H1 (cell line): ENCODE measurements around the gene MAML3. TPM values are rescaled to one million over a fixed set of nuclear protein-coding genes. Genes with fewer than 3 reads are reported as not detected.

Experiments used
- CTCF ChIA-PET: fragments of 300-600 bp; sonication (Branson Sonifier 250); formaldehyde crosslinking; loops from one replicate; lab custom pipeline; 2021; ENCODE audit not compliant: partially characterized antibody; lab: Charles Lee
- POLR2A ChIA-PET: fragments of 300-600 bp; sonication (Branson Sonifier 250); formaldehyde crosslinking; loops from one replicate; lab custom pipeline; 2021; ENCODE audit warnings: inconsistent platforms; ENCODE audit not compliant: partially characterized antibody; lab: Charles Lee
- DNase-seq, 2 experiments: peaks; one replicate each; pipeline versions ENCODE4 v3.0.0 to v3.0.0-alpha.2; 2010 to 2022; ENCODE audit warnings: low spot score in 2 of 2, low read depth in 1 of 2, mixed read lengths in 1 of 2
- FAIRE-seq: peaks from 2 replicates; lab custom pipeline; 2011; peaks lifted over from hg19 to GRCh38; lab: Jason Lieb, UNC
- H2AFZ ChIP-seq: 2 replicates; pipeline ENCODE4 v1.8.1; 2012; ENCODE audit warnings: low read length, inconsistent platforms
- H2AK5ac ChIP-seq: 2 replicates; pipeline ENCODE4 v1.6.1; 2013; ENCODE audit warnings: low read depth, low read length
- H2BK120ac ChIP-seq: replicated peaks from 2 replicates; pipeline ENCODE3; 2013; ENCODE audit warnings: low read depth, low read length, inconsistent platforms
- H2BK12ac ChIP-seq: 2 replicates; pipeline ENCODE4 v1.6.1; 2013; ENCODE audit warnings: low read depth, low read length
- H2BK15ac ChIP-seq: 2 replicates; pipeline ENCODE4 v1.6.1; 2013; ENCODE audit warnings: low read length
- H2BK20ac ChIP-seq: 2 replicates; pipeline ENCODE4 v1.6.1; 2013; ENCODE audit warnings: low read length
- H2BK5ac ChIP-seq: 2 replicates; pipeline ENCODE4 v1.6.1; 2013; ENCODE audit warnings: low read depth, low read length
- H3K14ac ChIP-seq: 2 replicates; pipeline ENCODE4 v1.6.1; 2013; ENCODE audit warnings: inconsistent platforms; ENCODE audit not compliant: insufficient read length
- H3K18ac ChIP-seq: 2 replicates; pipeline ENCODE4 v1.6.1; 2013; ENCODE audit warnings: low read length; ENCODE audit errors: extremely low read depth
- H3K23ac ChIP-seq: 2 replicates; pipeline ENCODE4 v1.6.1; 2013; ENCODE audit warnings: inconsistent platforms; ENCODE audit not compliant: insufficient read length
- H3K23me2 ChIP-seq: 2 replicates; pipeline ENCODE4 v1.6.1; 2013; ENCODE audit warnings: low read depth, low read length
- H3K27ac ChIP-seq: 2 replicates; pipeline ENCODE4 v1.6.1; 2011; ENCODE audit warnings: low read depth, low read length, inconsistent platforms
- H3K27me3 ChIP-seq, 4 experiments: replicated peaks in 1 of 4; 1 replicate in 1 of 4; 2 replicates in 3 of 4; pipeline versions ENCODE4 v1.6.1 to v1.8.1; 2011 to 2013; ENCODE audit warnings: low read length in 3 of 4, mild to moderate bottlenecking in 3 of 4, inconsistent platforms in 2 of 4, mixed read lengths in 2 of 4, moderate library complexity in 1 of 4; ENCODE audit not compliant: control insufficient read depth in 3 of 4, insufficient read depth in 3 of 4; ENCODE audit errors: extremely low read depth in 1 of 4
- H3K36me3 ChIP-seq, 4 experiments: 2 replicates each; pipeline versions ENCODE4 v1.6.1 to v1.8.1; 2011 to 2013; ENCODE audit warnings: mild to moderate bottlenecking in 4 of 4, low read length in 3 of 4, moderate library complexity in 2 of 4, control low read depth in 1 of 4, inconsistent platforms in 1 of 4; ENCODE audit not compliant: insufficient read depth in 4 of 4, control insufficient read depth in 2 of 4
- H3K4ac ChIP-seq: replicated peaks from 2 replicates; pipeline ENCODE3; 2013; ENCODE audit warnings: low read length, low read depth, mixed read lengths, inconsistent platforms; ENCODE audit not compliant: insufficient read length
- H3K4me1 ChIP-seq, 4 experiments: replicated peaks in 1 of 4; 1 replicate in 1 of 4; 2 replicates in 3 of 4; pipeline versions ENCODE4 v1.6.1 to v1.8.1; 2011 to 2013; ENCODE audit warnings: low read length in 3 of 4, inconsistent platforms in 2 of 4, mixed read lengths in 1 of 4; ENCODE audit not compliant: insufficient read depth in 4 of 4, control insufficient read depth in 3 of 4
- H3K4me2 ChIP-seq, 2 experiments: 2 replicates each; pipeline versions ENCODE4 v1.6.1 to v1.8.1; 2011 to 2013; ENCODE audit warnings: low read depth in 2 of 2, low read length in 2 of 2, control low read depth in 1 of 2, inconsistent platforms in 1 of 2, mild to moderate bottlenecking in 1 of 2; ENCODE audit not compliant: insufficient read depth in 1 of 2
- H3K4me3 ChIP-seq, 4 experiments: fragments of 200-600, 300-600 bp in 1 of 4; sonication (generic), shearing (Covaris generic), sonication (Bioruptor Twin) in 1 of 4; 2 replicates each; pipeline versions ENCODE4 v1.5.1 to v1.8.1; 2011 to 2016; ENCODE audit warnings: low read length in 4 of 4, low read depth in 3 of 4, control low read depth in 2 of 4, inconsistent platforms in 2 of 4, mild to moderate bottlenecking in 2 of 4, mixed read lengths in 1 of 4, moderate library complexity in 1 of 4; ENCODE audit not compliant: insufficient read depth in 2 of 4; ENCODE audit errors: extremely low read depth in 1 of 4
- H3K56ac ChIP-seq: replicated peaks from 2 replicates; pipeline ENCODE3; 2013; ENCODE audit warnings: low read depth, mild to moderate bottlenecking, mixed read lengths, low read length, inconsistent platforms; ENCODE audit not compliant: insufficient read length
- H3K79me1 ChIP-seq: 2 replicates; pipeline ENCODE4 v1.6.1; 2013; ENCODE audit warnings: low read depth, low read length, control low read depth
- H3K79me2 ChIP-seq, 2 experiments: 2 replicates each; pipeline versions ENCODE4 v1.6.1 to v1.8.1; 2012 to 2013; ENCODE audit warnings: low read length in 2 of 2, mild to moderate bottlenecking in 2 of 2, inconsistent platforms in 1 of 2; ENCODE audit not compliant: insufficient read depth in 2 of 2, control insufficient read depth in 1 of 2
- H3K9ac ChIP-seq, 4 experiments: replicated peaks in 1 of 4; 1 replicate in 1 of 4; 2 replicates in 3 of 4; pipeline versions ENCODE4 v1.6.1 to v1.8.1; 2011 to 2013; ENCODE audit warnings: low read depth in 3 of 4, low read length in 3 of 4, control low read depth in 2 of 4, mild to moderate bottlenecking in 2 of 4, moderate library complexity in 2 of 4, inconsistent platforms in 1 of 4; ENCODE audit errors: extremely low read depth in 1 of 4
- H3K9me3 ChIP-seq, 2 experiments: 2 replicates each; pipeline versions ENCODE4 v1.6.1 to v1.8.1; 2012 to 2013; ENCODE audit warnings: mild to moderate bottlenecking in 2 of 2, moderate library complexity in 2 of 2, control low read depth in 1 of 2, inconsistent platforms in 1 of 2, low read depth in 1 of 2, low read length in 1 of 2, mixed read lengths in 1 of 2; ENCODE audit not compliant: insufficient read depth in 2 of 2
- H4K20me1 ChIP-seq, 2 experiments: replicated peaks in 1 of 2; 2 replicates each; pipeline versions ENCODE3 to v1.8.1; 2011 to 2013; ENCODE audit warnings: inconsistent platforms in 2 of 2, low read length in 2 of 2, mild to moderate bottlenecking in 1 of 2; ENCODE audit not compliant: insufficient read depth in 2 of 2, control insufficient read depth in 1 of 2
- H4K5ac ChIP-seq: 2 replicates; pipeline ENCODE4 v1.6.1; 2013; ENCODE audit warnings: low read length, low read depth, mixed read lengths, inconsistent platforms; ENCODE audit not compliant: insufficient read length
- H4K8ac ChIP-seq: 2 replicates; pipeline ENCODE4 v1.8.0; 2013; ENCODE audit warnings: mild to moderate bottlenecking, moderate library complexity, low read length, inconsistent platforms; ENCODE audit not compliant: insufficient read depth; ENCODE audit errors: extremely low read depth
- H4K91ac ChIP-seq: replicated peaks from 2 replicates; pipeline ENCODE3; 2013; ENCODE audit warnings: low read length, mixed read lengths, inconsistent platforms; ENCODE audit not compliant: insufficient read length
- CBX8 ChIP-seq: fragments of 300-800, 300-1000 bp; sonication (generic); IDR thresholded peaks from 2 replicates; pipeline ENCODE4 v1.7.1; 2016; ENCODE audit warnings: low read depth, low read length, borderline replicate concordance
- CTBP2 ChIP-seq: IDR thresholded peaks from 2 replicates; pipeline ENCODE4 v1.7.0; 2011; ENCODE audit warnings: borderline replicate concordance, mild to moderate bottlenecking, moderate library complexity, mixed read lengths, low read length; ENCODE audit not compliant: insufficient read depth, insufficient read length
- GTF2F1 ChIP-seq: IDR thresholded peaks from 2 replicates; pipeline ENCODE4 v1.6.1; 2012; ENCODE audit warnings: low read depth, low read length, improper control_type of control experiment, borderline replicate concordance
- JUN ChIP-seq: IDR thresholded peaks from 2 replicates; pipeline ENCODE4 v1.6.1; 2011; ENCODE audit warnings: low read depth, mild to moderate bottlenecking, improper control_type of control experiment, low read length
- JUND ChIP-seq: IDR thresholded peaks from 2 replicates; pipeline ENCODE4 v1.6.1; 2011; ENCODE audit warnings: mild to moderate bottlenecking, improper control_type of control experiment, low read length
- KDM4A ChIP-seq: IDR thresholded peaks from one replicate; pipeline ENCODE4 v1.7.1; 2012; ENCODE audit warnings: low read depth, mild to moderate bottlenecking, moderate library complexity, low read length, inconsistent platforms; ENCODE audit not compliant: severe bottlenecking
- NANOG ChIP-seq: IDR thresholded peaks from 2 replicates; pipeline ENCODE4 v1.6.1; 2011; ENCODE audit warnings: low read length, low read depth, mild to moderate bottlenecking, inconsistent platforms; ENCODE audit not compliant: insufficient read depth, poor library complexity, severe bottlenecking
- PHF8 ChIP-seq: fragments of 200-600 bp; sonication (generic); conservative IDR thresholded peaks from 2 replicates; pipeline ENCODE4 v1.7.1; 2012; ENCODE audit warnings: low read depth, mild to moderate bottlenecking, inconsistent platforms, low read length, moderate library complexity
- RAD21 ChIP-seq, 2 experiments: IDR thresholded peaks in 1 of 2; conservative IDR thresholded peaks in 1 of 2; 2 replicates each; pipeline ENCODE4 v1.6.1; 2011; ENCODE audit warnings: low read depth in 2 of 2, low read length in 2 of 2, improper control_type of control experiment in 1 of 2, inconsistent platforms in 1 of 2, mild to moderate bottlenecking in 1 of 2, moderate library complexity in 1 of 2
- SAP30 ChIP-seq: fragments of 300-600 bp; sonication (generic); IDR thresholded peaks from 2 replicates; pipeline ENCODE4 v1.7.1; 2012; ENCODE audit warnings: low read length, moderate library complexity, mild to moderate bottlenecking, inconsistent platforms; ENCODE audit not compliant: insufficient read depth, insufficient replicate concordance
- SIRT6 ChIP-seq: IDR thresholded peaks from one replicate; pipeline ENCODE4 v1.7.1; 2012; ENCODE audit warnings: low read length, inconsistent platforms
- WGBS, 2 experiments: shearing (Covaris generic) in 1 of 2; methylation state at CpG; one replicate each; pipeline versions ENCODE4 v1.1.6 to v1.1.7; 2013 to 2015; ENCODE audit warnings: low lambda C conversion rate in 2 of 2, mixed read lengths in 2 of 2, inconsistent platforms in 1 of 2, low coverage in 1 of 2, missing lambda C conversion rate in 1 of 2; ENCODE audit not compliant: insufficient replicate concordance in 2 of 2, insufficient coverage in 1 of 2, insufficient read length in 1 of 2; ENCODE audit errors: extremely low coverage in 1 of 2, missing lambda C conversion rate in 1 of 2; 5-methylcytosine and 5-hydroxymethylcytosine counted together
- polyA plus RNA-seq, 7 experiments: library from polyadenylated mRNA; depleted of rRNA in 3 of 7; stranded (reverse) in 5 of 7; unstranded in 2 of 7; fragments of >200 nt in 5 of 7; fragments of 200-250 nt in 2 of 7; gene quantifications; 1 replicate in 5 of 7; 2 replicates in 1 of 7; 4 replicates in 1 of 7; pipeline versions ENCODE4 v1.2.1 to v1.2.3, GENCODE V29; 2011 to 2013; ENCODE audit warnings: missing spikeins in 2 of 7, mixed read lengths in 2 of 7
- total RNA-seq: library from RNA; stranded (reverse); fragmentation: NEBNext Ultra II Directional; extraction: Animal tissue kit (Norgen Biotek cat#: 25700); gene quantifications from 2 replicates; pipeline ENCODE4 v1.2.1, GENCODE V29; 2021

The MAML3 gene
- total and polyA plus RNA-seq, 2 of the 8 experiments (the other 6 are each of a cell fraction or from before 2014, with no cell fraction given), result 2.1 to 5.7 TPM

DNA sequence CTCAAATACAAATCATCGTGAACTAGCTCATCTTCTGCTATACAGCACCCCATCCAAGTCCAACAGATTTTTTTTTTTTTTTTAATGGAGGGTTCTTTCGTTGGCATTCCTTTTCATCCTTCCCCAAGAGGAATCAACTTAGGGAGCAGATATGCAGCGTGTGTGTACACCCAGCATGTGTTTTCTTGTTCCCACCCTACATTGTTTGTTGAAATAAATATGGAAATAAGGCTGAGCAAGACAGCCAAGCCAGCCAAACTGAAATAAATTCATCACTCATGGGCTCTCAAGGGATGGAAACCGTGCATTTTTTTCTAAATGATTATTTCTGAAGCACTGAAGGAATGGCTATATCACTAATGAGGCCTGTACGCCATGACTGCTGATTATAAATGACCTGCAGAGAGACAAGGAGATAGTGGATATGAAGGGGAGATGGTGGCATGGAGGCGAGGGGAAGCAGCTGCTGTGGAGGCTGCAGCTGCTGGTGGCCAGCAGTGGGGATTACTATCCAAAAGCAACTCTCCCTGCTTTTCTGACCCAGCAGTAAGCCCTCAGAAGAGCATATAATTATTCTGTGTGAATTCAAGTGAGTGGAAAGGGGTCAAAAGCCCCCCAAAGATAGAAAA is 314.5 kb downstream of the MAML3 start:
- no peak overlapping the region for H4K91ac ChIP-seq
- H3K18ac ChIP-seq, result no peak overlapping the region
- H3K4me3 ChIP-seq, result no peak overlapping the region
- no peak overlapping the region for H2AFZ ChIP-seq
- no peak overlapping the region for H4K8ac ChIP-seq
- no peaks in the 10 kb centered on the region for H4K20me1 ChIP-seq
- H3K27ac ChIP-seq, result no peak overlapping the region
- no peaks in the 10 kb centered on the region for H3K27me3 ChIP-seq
- H3K4me1 ChIP-seq, result peaks cover 0 to 8% (median 2%) of the 10 kb centered on the region in 4 experiments; a peak in 2 of 7 replicates
- ChIA-PET CTCF (interaction anchor here (0.6 to 1.4 kb wide), 4 partner anchors 9 to 406 kb away, joined by 3 to 6 read pairs (median 4); no protein-coding TSS in a partner anchor), POLR2A (interaction anchor here (0.6 kb wide), 1 partner anchor 12 kb away, joined by 4 read pairs; no protein-coding TSS in a partner anchor)
- no peak overlapping the region for H3K4ac ChIP-seq
- no peak overlapping the region for H2BK120ac ChIP-seq
- H3K23me2 ChIP-seq, result no peaks in the 10 kb centered on the region
- no peak overlapping the region for H2BK15ac ChIP-seq
- no peak overlapping the region for H2BK20ac ChIP-seq
- H3K9me3 ChIP-seq, result no peaks in the 10 kb centered on the region
- WGBS, 2 experiments, result 87% methylated on average over 6 of the region's 6 CpGs; no CpG with 5 or more reads in 1 of the 2 experiments
- no peak overlapping the region for H3K23ac ChIP-seq
- DNase-seq, result no peak
- H2AK5ac ChIP-seq, result no peak overlapping the region
- no peak overlapping the region for H3K56ac ChIP-seq
- no peak overlapping the region for H3K14ac ChIP-seq
- H2BK12ac ChIP-seq, result no peak overlapping the region
- no peak overlapping the region for H2BK5ac ChIP-seq
- H3K4me2 ChIP-seq, result no peak overlapping the region
- no peaks in the 10 kb centered on the region for H3K36me3 ChIP-seq
- no peak overlapping the region for H3K9ac ChIP-seq
- no peaks in the 10 kb centered on the region for H3K79me1 ChIP-seq
- H4K5ac ChIP-seq, result no peak overlapping the region
- no peaks in the 10 kb centered on the region for H3K79me2 ChIP-seq
- FAIRE-seq, result no peak
- TF ChIP-seq SAP30, result no peak
- TF ChIP-seq CBX8, result no peak
- no peak for TF ChIP-seq GTF2F1
- no peak for TF ChIP-seq CTBP2
- TF ChIP-seq PHF8, result no peak
- no peak for TF ChIP-seq JUN
- no peak for TF ChIP-seq NANOG
- TF ChIP-seq SIRT6, result no peak
- TF ChIP-seq KDM4A, result no peak
- no peak for TF ChIP-seq RAD21 (IDR thresholded peaks at IDR 0.05 in 1 of 2, conservative IDR thresholded peaks at IDR 0.05 in 1 of 2; ENCODE audit: low read depth in 2 of 2, low read length in 2 of 2)
- no peak for TF ChIP-seq JUND
